ENCODE data around the gene INTS2. TPM values are rescaled to one million over a fixed set of nuclear protein-coding genes. Genes with fewer than 3 reads are reported as not detected.
"Not testable (repeated sequence)": the region's sequence is repeated elsewhere in the genome, so short reads cannot be mapped to it uniquely, and the experiment has no call there.

Gene INTS2
- total RNA-seq, 2 donors from 2014 or later, result 10.3 to 10.8 TPM

DNA sequence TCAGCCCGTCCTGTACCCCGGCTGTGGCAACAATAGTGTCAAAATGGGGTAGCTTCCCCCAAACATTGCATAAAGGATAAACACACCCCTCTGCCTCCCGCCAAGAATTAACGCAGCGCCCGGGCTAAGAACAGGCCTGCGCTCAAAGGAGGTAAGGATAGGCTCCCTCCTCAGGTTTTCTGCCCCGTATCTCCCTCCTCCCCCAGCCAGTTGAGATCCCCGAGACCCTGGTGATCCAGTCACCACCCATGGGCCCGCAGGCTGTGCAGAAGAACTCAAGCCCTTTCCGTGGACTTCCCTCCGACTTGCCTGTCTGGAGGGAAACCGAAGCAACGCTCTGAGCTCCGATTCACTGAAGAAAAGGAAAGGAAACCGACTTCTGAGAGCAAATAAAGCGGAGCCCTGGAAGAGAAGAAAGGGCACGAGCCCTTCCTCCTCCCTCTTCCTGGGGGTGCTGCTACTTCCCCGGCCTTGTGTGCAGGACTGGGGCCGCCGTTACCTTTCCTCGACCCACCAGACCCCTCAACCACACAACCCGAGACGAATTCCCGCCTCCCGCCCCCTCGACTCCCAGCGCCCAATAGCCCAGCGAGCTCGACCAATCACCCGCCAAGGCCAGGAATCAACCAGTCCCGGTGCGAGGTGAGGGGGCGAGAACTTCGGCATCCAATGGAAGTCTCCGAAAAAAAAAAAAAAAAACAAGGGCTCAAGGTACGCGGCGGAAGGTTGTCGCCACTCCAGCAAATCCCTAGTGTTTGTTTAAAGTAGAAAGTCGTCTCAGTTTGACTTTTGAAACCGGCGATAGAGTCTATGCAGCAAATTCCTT, 64.6 kb downstream of the INTS2 start, which contains the start of gene BRIP1:
TSS of gene BRIP1 (minus strand) at position 554 of the 826 bp plus-strand sequence. CDS start 1,989 bp downstream, outside the sequence.
- ATAC-seq (peak; percentile 100), DNase-seq (peak; percentile 92)
- intact Hi-C loops (cut with DNase I), result no loop called here

GRCh38 chr17:61862105-61862574, 65.6 kb downstream of the INTS2 start:
- intact Hi-C loops (cut with DNase I), result no loop called here

GRCh38 chr17:61860397-61860796, 67.4 kb downstream of the INTS2 start:
- ATAC-seq; DNase-seq; intact Hi-C loops (cut with DNase I): not testable (repeated sequence)

More at GRCh38 chr17:61862105-61862574, 65.6 kb downstream of the INTS2 start:
- ATAC-seq (no peak), DNase-seq (no peak)

DNA sequence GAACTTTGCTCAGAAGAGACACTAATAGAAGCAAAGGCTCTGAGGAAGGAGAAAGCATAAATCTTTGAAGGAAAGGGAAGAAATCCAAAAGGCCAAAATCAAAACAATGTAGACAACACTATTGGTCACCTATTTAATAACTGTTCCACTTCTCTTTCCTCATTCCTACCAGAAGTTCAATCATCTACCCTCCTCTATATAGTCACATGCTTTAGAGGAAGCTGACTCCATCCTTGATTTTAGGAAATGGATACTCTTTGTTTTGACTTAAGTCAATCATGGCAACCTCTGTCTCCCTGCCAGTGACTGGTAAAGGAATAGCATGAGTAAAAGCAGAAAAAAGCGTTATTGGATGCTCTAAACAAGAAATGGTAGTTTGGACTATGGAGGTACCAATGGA, 71.7 kb downstream of the INTS2 start:
- intact Hi-C loops (cut with DNase I), result no loop called here
- DNase-seq (no peak), ATAC-seq (no peak)

DNA sequence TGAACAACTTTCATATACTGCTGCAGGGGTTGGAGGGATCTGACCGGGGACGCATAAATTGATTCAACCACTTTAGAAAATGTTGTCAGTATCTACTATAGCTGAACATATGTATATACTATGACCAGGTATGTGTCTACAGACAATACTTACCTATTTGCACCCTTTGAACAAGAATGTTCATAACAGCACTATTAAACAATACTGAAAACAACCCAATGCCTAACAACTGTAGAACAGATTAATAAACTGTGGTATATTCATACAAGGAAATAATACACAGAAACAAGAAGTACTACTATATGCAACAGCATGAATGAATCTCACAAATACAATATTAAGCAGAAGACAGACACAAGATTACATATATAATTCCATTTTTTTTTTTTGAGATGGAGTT, 74.9 kb downstream of the INTS2 start:
- intact Hi-C loops (cut with DNase I), result no loop called here
- ATAC-seq (no peak), DNase-seq (no peak)

DNA sequence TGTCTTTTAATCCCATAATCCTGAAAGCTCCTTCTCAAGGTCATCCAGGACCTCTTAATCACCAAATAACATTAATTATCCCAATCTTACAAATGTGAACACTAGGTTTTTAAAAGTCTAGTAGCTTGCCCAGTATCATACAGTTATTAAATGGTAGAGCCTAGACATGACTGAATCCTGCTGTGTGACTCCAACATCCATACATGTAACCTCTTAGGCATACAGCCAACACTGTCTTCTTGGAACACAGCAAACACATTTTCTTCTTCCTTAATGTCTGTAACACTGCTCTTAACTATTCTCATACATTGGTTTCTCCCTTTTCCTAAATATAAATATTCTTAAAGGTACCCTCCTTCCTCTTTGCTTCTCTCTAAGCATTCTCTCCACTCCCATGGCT, 78.1 kb downstream of the INTS2 start:
- DNase-seq, result no peak
- intact Hi-C loops (cut with DNase I), result no loop called here
- ATAC-seq, result no peak

GRCh38 chr17:61848896-61849295, 78.9 kb downstream of the INTS2 start:
- intact Hi-C loops (cut with DNase I), result no loop called here
- DNase-seq, result no peak
- no peak for ATAC-seq

DNA sequence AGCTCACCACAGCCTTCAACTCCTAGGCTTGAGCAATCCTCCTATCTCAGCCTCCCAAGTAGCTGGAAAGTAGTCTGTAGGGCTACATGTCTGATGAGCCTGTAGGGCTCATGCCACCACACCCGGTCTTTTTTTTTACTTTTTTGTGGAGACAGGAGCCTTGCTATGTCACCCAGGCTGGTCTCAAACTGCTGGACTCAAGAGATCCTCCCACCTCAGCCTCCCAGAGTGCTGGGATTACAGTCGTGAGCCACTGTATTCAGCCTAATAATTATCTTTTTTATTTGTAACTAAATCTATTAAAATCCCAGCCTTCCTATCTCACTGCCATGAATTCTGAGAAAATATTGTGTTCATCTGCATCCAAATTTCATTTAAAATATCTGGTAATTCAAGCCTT, 79.5 kb downstream of the INTS2 start:
- ATAC-seq (no peak), DNase-seq (no peak)
- intact Hi-C loops (cut with DNase I), result no loop called here

DNA sequence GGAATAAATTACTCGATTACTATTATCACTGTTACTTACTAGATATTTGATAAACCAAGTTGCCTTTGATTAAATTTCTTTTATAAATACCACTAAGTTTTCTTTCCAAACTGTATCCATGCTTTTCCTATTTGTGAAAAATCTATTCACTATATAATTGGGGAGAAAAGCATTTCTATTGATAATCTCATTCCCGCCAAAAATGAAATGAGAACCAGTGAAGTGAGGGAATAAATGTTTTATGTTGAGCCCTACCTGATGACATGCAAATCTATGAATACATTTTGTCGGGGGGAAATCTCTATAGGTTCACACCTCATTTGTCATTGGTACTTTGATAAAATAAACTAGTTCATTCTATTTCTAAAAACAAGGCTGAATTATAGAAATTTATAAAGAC, 80.1 kb downstream of the INTS2 start:
- intact Hi-C loops (cut with DNase I), result no loop called here
- no peak for ATAC-seq
- DNase-seq, result no peak

- DNase-seq (no peak), ATAC-seq (no peak)
- intact Hi-C loops (cut with DNase I), result no loop called here
Observed at GRCh38 chr17:61846761-61847375, 80.9 kb downstream of the INTS2 start.

- ATAC-seq, result no peak
- DNase-seq, result no peak
- intact Hi-C loops (cut with DNase I), result no loop called here
Observed at GRCh38 chr17:61846088-61846487, 81.7 kb downstream of the INTS2 start.

DNA sequence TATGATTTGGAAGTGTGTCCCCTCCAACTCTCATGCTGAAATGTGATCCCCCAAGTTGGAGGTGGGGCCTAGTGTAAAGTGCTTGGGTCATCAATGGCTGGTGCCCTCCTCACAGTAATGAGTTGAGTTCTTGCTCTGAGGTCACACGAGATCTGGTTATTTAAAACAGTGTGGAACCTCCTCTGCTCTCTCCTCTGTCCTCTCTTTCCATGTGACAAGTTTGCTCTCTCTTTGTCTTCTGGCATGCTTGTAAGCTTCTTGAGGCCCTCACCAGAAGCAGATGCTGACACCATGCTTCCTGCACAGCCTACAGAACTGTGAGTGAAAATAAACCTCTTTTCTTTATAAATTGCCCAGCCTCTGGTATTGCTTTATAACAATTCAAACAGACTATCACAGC, 84.3 kb downstream of the INTS2 start:
- no peak for DNase-seq
- intact Hi-C loops (cut with DNase I), result no loop called here
- ATAC-seq, result no peak

- intact Hi-C loops (cut with DNase I), result no loop called here
- ATAC-seq, result no peak
Observed at GRCh38 chr17:61842899-61843298, 84.9 kb downstream of the INTS2 start.

DNA sequence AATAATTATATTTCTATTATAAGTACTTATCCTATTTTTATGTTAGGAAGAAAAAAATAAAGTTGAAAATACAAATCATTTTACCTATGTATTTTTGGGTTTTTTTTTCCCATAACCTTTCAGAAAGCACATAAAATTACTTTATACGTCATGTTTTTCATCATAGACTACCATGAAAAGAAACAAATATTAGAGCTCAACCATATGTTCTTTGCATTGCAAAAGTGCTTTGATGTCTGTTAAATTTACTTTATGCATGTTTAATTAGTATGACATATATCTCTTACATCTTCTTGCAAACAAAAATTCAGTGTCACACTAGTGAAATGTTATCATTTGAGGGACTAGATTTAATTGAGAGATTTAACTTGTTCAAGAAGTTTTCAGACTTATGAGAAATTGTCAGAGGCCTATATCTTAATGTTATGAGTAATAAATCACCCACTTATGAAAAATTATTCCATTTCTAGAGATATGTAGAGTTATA, 88.4 kb downstream of the INTS2 start:
- no peak for DNase-seq
- no peak for ATAC-seq
- intact Hi-C loops (cut with DNase I), result loop anchor here in 1 of 2 donors (5.0 to 10.0 kb wide), 2 partner anchors 425 to 1117 kb away; no protein-coding TSS in a partner anchor

More at GRCh38 chr17:61842899-61843298, 84.9 kb downstream of the INTS2 start:
- no peak for DNase-seq

DNA sequence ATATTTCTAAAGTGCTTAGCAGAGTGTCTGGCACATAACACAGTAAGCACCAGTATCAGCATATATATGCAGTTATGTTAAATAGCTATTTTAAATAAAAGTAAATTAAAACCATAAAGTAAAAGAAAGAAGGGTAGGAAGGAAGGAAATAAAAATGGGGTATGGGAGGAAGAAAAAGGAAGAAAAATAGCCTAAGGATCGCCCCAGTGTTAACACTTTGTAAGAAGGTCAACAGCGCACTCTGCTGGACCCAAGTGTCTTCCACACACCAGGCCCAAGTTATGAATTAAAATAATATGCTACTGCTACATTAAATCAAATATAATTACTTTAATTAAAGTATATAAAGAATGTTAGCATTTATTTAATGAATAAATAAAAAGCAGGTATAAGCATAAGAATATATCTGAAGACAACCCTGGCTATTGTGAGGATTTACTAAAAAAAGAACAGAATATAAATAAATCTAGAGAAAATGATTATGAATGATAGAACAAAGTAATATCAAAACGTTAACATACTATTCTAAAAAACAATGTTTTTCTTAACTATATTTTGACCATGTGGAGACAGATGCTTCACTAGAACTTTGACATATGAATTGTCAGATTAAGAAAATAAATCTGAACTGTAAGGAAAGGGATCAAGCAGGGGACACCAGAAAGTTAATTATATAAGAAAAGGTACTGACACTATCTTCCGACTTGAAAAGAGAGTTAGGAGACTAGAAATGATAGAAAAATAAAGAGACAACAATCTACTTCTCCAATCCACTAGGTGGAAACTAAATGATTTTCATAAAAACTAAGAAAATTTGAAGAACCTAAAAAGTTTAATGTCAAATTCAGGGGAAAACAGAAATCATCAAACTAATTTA, 90.4 kb downstream of the INTS2 start:
- peak; percentile 45 for DNase-seq

GRCh38 chr17:61836266-61837174, 91.3 kb downstream of the INTS2 start:
- intact Hi-C loops (cut with DNase I), result loop anchor here in 1 of 2 donors (5.0 to 10.0 kb wide), 2 partner anchors 422 to 1114 kb away; no protein-coding TSS in a partner anchor
- no peak for DNase-seq
- ATAC-seq, result no peak

More for the DNA sequence above, 90.4 kb downstream of the INTS2 start:
- peak in 1 of 2 donors; percentile 44 for ATAC-seq
- intact Hi-C loops (cut with DNase I), result loop anchor here in 1 of 2 donors (5.0 to 10.0 kb wide), 2 partner anchors 423 to 1115 kb away; no protein-coding TSS in a partner anchor

DNA sequence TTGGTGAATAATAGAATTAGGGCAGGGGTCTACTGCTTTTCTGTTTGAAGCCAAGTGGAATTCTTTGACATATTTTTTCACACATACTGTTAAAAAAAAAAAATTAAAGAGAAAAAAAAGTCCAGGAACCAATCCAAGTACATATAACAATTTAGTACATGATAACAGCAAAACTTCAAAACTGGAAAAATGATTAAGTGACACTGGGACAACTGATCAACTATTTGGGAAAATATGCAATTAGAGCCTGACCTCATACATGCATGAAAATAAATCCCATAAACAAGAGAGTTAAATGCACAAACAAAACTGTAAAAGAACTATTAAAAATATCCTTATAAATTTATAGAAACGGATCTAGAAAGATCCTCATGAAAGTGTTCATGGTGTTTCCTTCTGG, 92.2 kb downstream of the INTS2 start:
- DNase-seq (no peak), ATAC-seq (no peak)
- intact Hi-C loops (cut with DNase I), result loop anchor here in 1 of 2 donors (5.0 to 10.0 kb wide), 2 partner anchors 421 to 1113 kb away; no protein-coding TSS in a partner anchor

- no peak for ATAC-seq
- no peak for DNase-seq
- intact Hi-C loops (cut with DNase I), result loop anchor here in 1 of 2 donors (5.0 to 10.0 kb wide), 2 partner anchors 420 to 1112 kb away; no protein-coding TSS in a partner anchor
Observed at GRCh38 chr17:61834610-61835009, 93.2 kb downstream of the INTS2 start.

Measured in left cardiac atrium (tissue), 4 donors.